Epithelial cell of proximal tubule (primary cell): Measurements from ENCODE around the gene MSH5. TPM values are rescaled to one million over a fixed set of nuclear protein-coding genes. Genes with fewer than 3 reads are reported as not detected.
"Not testable (repeated sequence)": the region's sequence is repeated elsewhere in the genome, so short reads cannot be mapped to it uniquely, and the experiment has no call there.

Experiments
- DNase-seq: peaks from one replicate; pipeline ENCODE4 v3.0.0-alpha.2; 2011; ENCODE audit warnings: low read depth
- H3K4me3 ChIP-seq: 2 replicates; pipeline ENCODE4 v1.5.1; 2011; ENCODE audit warnings: low read depth, mild to moderate bottlenecking, low read length
- total RNA-seq: library from RNA; depleted of rRNA; stranded (reverse); fragments of >200 nt; gene quantifications from 2 replicates; pipeline ENCODE4 v1.2.3, GENCODE V29; 2015
- TF ChIP-seq, protein P1 (sequence below): conservative IDR thresholded peaks from 2 replicates; pipeline ENCODE4 v1.5.1; 2012; ENCODE audit warnings: low read depth, mild to moderate bottlenecking, low read length

MSH5 gene
- total RNA-seq, 1 donor from 2014 or later: 30.4 TPM

DNA sequence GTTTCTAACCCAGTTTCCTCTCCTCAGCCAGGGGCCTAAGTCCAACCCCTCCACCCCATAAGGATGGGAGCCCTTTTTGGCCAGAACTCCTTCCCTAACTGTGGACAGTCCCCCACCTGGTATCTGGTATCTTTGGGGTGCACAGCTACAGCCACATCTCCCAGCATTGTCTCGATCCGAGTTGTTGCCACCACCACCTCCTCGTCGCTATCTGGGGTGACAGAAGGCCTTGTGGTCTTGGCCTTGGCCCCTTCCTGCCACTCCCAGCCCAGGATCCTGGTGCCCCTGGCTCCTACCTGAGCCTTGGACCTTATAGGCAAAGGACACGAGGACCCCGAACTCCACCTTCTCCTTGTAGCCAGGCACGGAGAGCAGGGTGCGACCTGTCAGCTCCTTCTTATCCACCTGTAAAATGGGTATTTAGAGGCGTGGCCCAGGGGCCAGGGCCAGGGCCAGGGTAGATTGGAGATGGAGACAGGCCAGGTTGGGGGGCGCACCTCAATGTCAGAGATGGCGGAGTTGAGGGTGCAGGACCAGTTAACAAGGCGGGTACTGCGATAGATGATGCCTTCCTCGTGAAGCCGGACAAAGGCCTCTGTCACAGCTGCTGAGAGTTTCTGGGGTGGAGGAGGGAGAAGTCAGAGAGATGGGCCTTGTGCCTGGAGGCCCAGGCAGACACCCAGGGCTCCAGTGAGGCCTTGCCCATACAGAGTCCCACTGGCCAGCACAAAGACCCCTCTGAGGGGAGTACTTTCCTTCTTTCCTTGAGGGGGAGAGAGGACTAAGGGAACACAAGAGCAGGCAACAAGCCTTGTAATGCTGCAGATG is 44.5 kb downstream of the MSH5 start:
- DNase-seq: no peak
- H3K4me3 ChIP-seq: no peak overlapping the region
- TF ChIP-seq, protein P1, sequence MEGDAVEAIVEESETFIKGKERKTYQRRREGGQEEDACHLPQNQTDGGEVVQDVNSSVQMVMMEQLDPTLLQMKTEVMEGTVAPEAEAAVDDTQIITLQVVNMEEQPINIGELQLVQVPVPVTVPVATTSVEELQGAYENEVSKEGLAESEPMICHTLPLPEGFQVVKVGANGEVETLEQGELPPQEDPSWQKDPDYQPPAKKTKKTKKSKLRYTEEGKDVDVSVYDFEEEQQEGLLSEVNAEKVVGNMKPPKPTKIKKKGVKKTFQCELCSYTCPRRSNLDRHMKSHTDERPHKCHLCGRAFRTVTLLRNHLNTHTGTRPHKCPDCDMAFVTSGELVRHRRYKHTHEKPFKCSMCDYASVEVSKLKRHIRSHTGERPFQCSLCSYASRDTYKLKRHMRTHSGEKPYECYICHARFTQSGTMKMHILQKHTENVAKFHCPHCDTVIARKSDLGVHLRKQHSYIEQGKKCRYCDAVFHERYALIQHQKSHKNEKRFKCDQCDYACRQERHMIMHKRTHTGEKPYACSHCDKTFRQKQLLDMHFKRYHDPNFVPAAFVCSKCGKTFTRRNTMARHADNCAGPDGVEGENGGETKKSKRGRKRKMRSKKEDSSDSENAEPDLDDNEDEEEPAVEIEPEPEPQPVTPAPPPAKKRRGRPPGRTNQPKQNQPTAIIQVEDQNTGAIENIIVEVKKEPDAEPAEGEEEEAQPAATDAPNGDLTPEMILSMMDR: no peak

DNA sequence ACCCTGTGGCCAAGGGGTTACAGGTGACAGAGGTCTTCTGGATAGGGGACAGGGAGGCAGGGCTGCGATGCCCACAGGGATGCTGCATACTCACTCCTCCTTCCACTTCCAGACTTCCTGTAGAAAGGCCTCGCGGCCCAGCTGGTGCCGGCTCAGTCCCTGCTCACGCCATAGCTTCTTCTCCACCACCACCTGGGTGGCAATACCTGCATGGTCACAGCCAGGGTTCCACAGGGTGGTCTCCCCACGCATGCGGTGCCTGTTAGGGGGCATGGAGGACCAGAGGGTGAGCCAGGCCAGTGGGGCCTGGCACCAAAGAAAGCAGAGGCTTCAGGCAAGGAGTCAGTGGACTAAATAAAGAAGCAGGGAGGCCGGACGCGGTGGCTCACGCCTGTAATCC is 45.7 kb downstream of the MSH5 start:
- DNase-seq: no peak
- H3K4me3 ChIP-seq: no peak overlapping the region
- TF ChIP-seq, protein P1: no peak

DNA sequence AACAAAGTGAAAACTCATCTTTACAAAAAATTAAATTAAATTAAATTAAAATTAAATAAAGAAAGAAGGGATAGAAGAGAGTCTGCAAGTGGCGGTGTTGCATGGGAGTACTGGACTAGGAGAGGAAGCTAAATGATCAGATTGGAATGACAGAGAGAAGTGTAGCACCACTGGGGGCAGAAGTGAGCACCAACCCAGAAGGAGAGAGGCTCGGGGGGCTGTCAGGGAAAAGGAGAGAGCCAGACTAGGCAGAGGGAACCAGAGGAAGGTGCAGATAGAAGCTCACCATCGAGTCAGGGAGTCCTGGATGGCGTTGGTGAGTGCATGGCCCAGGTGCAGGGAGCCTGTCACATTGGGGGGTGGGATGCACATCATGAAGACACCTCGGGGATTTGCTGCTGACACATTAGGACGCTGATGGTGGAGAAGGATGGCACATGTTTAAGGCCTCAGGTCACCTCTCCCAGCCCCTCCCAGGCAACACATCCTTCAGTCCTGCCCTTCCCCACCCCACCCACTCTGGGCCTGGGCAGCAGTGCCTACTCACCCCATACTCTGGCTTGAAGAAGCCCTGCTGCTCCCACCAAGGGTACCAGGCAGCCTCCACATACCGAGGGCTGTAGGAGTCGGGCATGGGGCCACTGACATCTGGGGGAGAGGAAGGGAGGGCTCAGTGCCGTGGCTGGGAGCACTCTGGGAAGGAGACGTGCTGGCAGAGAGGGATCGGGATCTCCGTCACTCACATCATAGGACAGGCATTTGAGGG is 51.7 kb downstream of the MSH5 start:
- TF ChIP-seq, protein P1: peak; percentile 65
- no peak overlapping the region for H3K4me3 ChIP-seq
- no peak for DNase-seq

DNA sequence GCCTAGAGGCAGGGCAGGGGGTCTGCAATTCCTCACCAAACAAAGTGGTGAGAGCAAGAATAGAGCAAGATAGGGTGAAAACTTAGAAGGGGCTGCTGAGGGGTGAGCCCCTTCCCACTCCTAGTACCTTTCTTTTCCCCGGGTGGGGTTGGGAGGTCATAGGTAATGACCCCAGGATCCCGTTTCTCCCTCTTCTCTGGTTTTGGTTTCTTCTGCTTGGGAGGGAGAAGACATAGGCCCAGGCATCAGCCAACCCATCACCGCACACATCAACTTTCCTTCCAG is 52.2 kb downstream of the MSH5 start:
- TF ChIP-seq, protein P1: no peak
- peak overlapping the region; percentile 46 for H3K4me3 ChIP-seq
- DNase-seq: no peak

DNA sequence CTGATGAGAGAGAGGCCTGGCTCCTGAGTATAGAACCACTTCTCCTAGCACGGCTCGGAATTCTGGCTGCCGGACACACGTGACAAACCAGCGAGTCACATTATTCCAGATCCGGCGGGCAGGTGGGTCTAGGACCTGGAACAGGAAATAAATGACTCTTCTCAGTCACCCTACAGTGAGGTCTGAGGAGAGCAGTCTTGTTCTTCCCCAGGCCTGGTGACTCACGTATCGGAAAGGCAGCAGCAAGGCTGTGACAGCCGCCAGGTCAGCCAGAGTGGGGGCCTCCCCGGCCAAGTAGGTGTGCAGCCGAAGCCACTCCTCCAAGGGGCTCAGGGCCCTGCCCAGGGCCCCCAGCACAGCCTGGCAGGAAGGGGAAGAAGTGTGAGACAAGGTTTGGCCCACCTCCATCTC is 53.0 kb downstream of the MSH5 start:
- TF ChIP-seq, protein P1: no peak
- no peak for DNase-seq
- peak overlapping the region; percentile 46 for H3K4me3 ChIP-seq

DNA sequence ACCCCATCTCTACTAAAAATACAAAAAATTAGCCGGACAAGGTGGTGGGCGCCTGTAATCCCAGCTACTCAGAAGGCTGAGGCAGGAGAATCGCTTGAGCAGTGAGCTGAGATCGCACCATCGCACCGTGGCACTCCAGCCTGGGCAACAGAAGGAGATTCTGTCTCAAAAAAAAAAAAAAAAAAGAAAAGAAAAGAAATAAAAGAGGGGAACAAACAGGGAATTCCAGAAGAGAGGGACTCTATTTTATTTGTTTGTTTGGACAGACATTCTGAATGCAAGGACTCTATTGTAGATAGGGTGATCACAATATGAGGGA is 54.1 kb downstream of the MSH5 start:
- DNase-seq: not testable (repeated sequence)
- H3K4me3 ChIP-seq: peak overlapping the region; percentile 84

DNA sequence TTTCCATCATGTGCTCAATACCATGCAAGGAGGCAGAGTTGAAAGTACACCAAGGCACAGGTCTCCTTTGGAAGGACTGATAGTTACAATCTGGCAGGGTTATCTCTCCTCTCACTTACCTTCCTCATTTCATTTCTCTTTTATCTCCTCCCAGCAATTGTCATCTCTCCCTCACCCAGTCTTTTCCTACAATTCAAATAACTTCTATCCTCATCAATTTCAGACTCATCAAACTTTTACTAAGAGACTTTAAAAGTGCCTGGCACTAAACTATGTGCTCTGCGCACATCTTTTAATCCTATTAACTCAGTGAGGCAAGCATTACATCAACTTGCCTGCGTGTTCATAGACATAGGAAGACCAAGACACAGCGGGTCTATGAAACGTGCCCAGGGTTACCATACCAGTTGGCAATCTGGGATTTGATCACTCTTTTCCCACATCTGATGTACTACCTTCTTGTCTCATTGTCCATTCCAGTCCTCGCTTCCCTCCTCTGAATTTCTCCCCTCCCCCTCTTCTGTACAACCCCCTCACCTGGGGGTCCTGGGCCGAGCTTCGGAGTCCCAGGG is 54.6 kb downstream of the MSH5 start:
- TF ChIP-seq, protein P1: no peak
- peak overlapping the region; percentile 84 for H3K4me3 ChIP-seq
- no peak for DNase-seq
